ENCODE measurements around the gene LUC7L2. TPM values are rescaled to one million over a fixed set of nuclear protein-coding genes. Genes with fewer than 3 reads are reported as not detected.

The LUC7L2 gene
- total and polyA plus RNA-seq, 9 of the 15 experiments (the other 6 are each of a cell fraction or from before 2014, with no cell fraction given): 56.1 to 207 (median 141) TPM

DNA sequence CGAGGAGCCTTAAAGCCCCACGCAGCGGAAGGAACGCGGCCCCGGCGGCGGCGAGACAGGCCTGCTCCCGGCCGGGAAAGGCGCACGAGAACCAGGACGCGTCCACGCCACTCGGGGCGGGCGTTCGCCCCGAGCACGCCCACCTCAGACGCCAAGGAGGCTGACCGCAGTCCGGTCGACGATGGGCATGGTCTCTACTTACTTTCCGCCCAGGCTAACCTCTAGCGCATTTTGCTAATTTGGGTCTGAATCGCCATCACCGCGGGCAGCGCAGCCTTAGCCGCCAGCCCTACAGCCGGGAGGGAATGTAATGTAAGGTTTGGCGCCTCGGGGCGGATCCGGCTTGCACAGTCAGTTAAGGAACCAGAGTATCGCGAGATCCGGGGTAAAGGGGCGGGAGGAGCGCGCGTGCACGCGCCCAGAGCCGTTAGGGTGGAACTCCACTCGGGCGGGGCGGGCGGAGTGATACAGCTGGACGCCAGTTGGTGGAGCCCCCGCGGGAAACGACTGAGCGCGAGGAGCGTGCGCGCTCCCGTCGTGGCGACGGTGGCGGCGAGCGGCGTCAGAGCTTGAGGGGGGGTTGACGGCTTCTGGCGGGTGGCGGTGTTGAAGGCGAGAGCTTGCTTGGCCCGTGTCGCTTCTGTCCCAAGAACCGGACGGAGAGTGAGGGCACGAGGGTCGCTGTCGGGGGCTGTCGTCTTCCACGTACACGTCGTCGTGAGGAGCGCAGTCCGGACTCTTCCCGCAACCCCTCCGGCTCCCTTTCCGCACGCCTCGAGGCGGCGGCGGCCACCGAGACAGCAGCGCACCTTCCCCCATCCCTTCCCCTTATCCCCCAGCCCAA lies at the start of gene LUC7L2 (continued):
- TF ChIP-seq RFX5 (IDR thresholded peaks at IDR 0.05; ENCODE audit: low read depth, low read length) (0 out of 2 replicates have a peak, but pooled peaks have one; percentile 37), SIN3B (IDR thresholded peaks at IDR 0.05; ENCODE audit: low read depth) (peak; percentile 42; the same call in 1 of the 2 replicates), PHB (CRISPR knock-in tag; IDR thresholded peaks at IDR 0.05) (peak; percentile 97), STAT5A (IDR thresholded peaks at IDR 0.05; ENCODE audit: borderline replicate concordance, low read length) (no peak; the same call in 1 of the 2 replicates), ZNF232 (CRISPR knock-in tag; IDR thresholded peaks at IDR 0.05) (peak; percentile 87; the same call in 1 of the 2 replicates), CBX8 (IDR thresholded peaks at IDR 0.05; ENCODE audit: borderline replicate concordance, extremely low read depth, low read depth, low read length, poor library complexity, severe bottlenecking) (no peak), ZEB2 (IDR thresholded peaks at IDR 0.05) (no peak; the same call in 1 of the 2 replicates), KLF10 (CRISPR knock-in tag; IDR thresholded peaks at IDR 0.05) (no peak), NFIC (IDR thresholded peaks at IDR 0.05) (peak; percentile 82), ZNF668 (CRISPR knock-in tag; IDR thresholded peaks at IDR 0.05) (0 out of 2 replicates have a peak, but pooled peaks have one; percentile 42), SAFB (IDR thresholded peaks at IDR 0.05; ENCODE audit: borderline replicate concordance, low read depth, low read length) (peak; percentile 92), SNIP1 (IDR thresholded peaks at IDR 0.05; ENCODE audit: low read depth) (no peak)
- TF ChIP-seq, protein P1, sequence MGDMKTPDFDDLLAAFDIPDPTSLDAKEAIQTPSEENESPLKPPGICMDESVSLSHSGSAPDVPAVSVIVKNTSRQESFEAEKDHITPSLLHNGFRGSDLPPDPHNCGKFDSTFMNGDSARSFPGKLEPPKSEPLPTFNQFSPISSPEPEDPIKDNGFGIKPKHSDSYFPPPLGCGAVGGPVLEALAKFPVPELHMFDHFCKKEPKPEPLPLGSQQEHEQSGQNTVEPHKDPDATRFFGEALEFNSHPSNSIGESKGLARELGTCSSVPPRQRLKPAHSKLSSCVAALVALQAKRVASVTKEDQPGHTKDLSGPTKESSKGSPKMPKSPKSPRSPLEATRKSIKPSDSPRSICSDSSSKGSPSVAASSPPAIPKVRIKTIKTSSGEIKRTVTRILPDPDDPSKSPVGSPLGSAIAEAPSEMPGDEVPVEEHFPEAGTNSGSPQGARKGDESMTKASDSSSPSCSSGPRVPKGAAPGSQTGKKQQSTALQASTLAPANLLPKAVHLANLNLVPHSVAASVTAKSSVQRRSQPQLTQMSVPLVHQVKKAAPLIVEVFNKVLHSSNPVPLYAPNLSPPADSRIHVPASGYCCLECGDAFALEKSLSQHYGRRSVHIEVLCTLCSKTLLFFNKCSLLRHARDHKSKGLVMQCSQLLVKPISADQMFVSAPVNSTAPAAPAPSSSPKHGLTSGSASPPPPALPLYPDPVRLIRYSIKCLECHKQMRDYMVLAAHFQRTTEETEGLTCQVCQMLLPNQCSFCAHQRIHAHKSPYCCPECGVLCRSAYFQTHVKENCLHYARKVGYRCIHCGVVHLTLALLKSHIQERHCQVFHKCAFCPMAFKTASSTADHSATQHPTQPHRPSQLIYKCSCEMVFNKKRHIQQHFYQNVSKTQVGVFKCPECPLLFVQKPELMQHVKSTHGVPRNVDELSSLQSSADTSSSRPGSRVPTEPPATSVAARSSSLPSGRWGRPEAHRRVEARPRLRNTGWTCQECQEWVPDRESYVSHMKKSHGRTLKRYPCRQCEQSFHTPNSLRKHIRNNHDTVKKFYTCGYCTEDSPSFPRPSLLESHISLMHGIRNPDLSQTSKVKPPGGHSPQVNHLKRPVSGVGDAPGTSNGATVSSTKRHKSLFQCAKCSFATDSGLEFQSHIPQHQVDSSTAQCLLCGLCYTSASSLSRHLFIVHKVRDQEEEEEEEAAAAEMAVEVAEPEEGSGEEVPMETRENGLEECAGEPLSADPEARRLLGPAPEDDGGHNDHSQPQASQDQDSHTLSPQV (IDR thresholded peaks at IDR 0.05): no peak; the same call in 1 of the 2 replicates
- TF ChIP-seq, protein P2, sequence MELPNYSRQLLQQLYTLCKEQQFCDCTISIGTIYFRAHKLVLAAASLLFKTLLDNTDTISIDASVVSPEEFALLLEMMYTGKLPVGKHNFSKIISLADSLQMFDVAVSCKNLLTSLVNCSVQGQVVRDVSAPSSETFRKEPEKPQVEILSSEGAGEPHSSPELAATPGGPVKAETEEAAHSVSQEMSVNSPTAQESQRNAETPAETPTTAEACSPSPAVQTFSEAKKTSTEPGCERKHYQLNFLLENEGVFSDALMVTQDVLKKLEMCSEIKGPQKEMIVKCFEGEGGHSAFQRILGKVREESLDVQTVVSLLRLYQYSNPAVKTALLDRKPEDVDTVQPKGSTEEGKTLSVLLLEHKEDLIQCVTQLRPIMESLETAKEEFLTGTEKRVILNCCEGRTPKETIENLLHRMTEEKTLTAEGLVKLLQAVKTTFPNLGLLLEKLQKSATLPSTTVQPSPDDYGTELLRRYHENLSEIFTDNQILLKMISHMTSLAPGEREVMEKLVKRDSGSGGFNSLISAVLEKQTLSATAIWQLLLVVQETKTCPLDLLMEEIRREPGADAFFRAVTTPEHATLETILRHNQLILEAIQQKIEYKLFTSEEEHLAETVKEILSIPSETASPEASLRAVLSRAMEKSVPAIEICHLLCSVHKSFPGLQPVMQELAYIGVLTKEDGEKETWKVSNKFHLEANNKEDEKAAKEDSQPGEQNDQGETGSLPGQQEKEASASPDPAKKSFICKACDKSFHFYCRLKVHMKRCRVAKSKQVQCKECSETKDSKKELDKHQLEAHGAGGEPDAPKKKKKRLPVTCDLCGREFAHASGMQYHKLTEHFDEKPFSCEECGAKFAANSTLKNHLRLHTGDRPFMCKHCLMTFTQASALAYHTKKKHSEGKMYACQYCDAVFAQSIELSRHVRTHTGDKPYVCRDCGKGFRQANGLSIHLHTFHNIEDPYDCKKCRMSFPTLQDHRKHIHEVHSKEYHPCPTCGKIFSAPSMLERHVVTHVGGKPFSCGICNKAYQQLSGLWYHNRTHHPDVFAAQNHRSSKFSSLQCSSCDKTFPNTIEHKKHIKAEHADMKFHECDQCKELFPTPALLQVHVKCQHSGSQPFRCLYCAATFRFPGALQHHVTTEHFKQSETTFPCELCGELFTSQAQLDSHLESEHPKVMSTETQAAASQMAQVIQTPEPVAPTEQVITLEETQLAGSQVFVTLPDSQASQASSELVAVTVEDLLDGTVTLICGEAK (IDR thresholded peaks at IDR 0.05): peak; percentile 46; the same call in 1 of the 2 replicates
- TF ChIP-seq, protein P2 (CRISPR knock-in tag; IDR thresholded peaks at IDR 0.05): no peak
